ENCODE results near the gene DBP.
A peak's percentile ranks its signal among the peaks of the same experiment; 100 is the strongest.
"Not testable (repeated sequence)": the region's sequence is repeated elsewhere in the genome, so short reads cannot be mapped to it uniquely, and the experiment has no call there.

Gene DBP

DNA sequence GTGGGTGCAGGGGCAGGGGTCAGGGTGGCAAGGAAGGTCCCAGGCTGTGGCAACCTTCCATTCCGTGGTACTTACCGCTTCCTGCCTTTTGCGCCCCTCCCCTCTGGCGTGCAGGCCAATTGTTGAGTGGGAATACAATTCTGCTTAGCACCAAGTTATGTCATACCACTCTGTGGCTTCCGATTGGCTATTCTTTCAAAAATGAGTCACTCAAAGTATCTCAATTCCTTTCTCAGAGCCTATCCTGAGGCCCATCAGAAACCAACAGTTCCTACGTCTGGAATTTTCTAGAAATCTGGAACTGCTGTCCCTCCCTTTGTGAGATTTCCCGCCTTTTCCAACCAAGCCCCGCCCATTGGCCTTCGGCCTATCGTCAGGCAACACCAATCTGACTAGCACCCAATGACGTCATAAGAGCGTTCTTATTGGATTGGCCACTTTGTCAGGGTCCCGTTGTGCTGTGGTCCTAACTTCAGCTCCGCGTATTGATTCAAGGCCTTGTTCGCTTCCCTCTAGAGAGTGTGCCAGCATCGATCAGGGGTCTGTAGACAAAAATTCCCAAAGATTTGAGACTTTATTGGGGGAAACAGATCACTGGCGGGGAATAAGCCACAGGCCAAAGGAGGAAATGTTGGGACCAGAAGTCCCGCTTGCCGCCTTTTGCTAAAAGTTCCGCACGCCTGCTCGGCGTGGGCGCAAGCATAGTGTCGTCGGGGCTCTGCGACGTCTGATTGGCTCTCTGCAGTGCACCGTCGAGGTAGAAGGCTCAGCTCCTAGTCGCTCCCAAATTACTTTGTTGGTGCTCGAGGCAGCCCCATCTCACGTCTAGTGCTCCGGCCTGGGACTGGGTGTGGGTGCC is 23.9 kb upstream of the DBP start:
- no peaks in the 10 kb centered on the region for H3K36me3 ChIP-seq (replicated peaks in 1 of 2; ENCODE audit: control insufficient read depth in 2 of 2, insufficient read depth in 2 of 2, low read length in 2 of 2)
- H3K23ac ChIP-seq (ENCODE audit: low read depth, low read length, poor library complexity), result no peak overlapping the region
- no peak overlapping the region for H3K27ac ChIP-seq (replicated peaks; ENCODE audit: low read length)
- no peak overlapping the region for H3K4me3 ChIP-seq (ENCODE audit: low read length in 2 of 2)
- H2AK5ac ChIP-seq (ENCODE audit: low read depth, low read length), result peak overlapping the region; percentile 91
- no peaks in the 10 kb centered on the region for H3K9me3 ChIP-seq (replicated peaks in 1 of 2; ENCODE audit: control insufficient read depth in 2 of 2, insufficient read depth in 1 of 2, low read depth in 1 of 2, low read length in 2 of 2)
- no peak for DNase-seq (ENCODE audit: low spot score)
- no CpG with 5 or more reads among the region's 35 CpGs for WGBS, 2 donors (ENCODE audit: extremely low coverage in 2 of 2, insufficient read length in 2 of 2, insufficient replicate concordance in 1 of 2)
- peak overlapping the region; percentile 79 for H2BK15ac ChIP-seq (ENCODE audit: low read length)
- no peak overlapping the region for H3K9ac ChIP-seq (ENCODE audit: low read depth, low read length, poor library complexity)
- H3K79me1 ChIP-seq (ENCODE audit: low read depth, low read length), result no peaks in the 10 kb centered on the region
- H4K8ac ChIP-seq (ENCODE audit: low read depth, low read length), result no peak overlapping the region
- peak overlapping the region; percentile 60 for H2BK12ac ChIP-seq (ENCODE audit: low read length)
- H3K18ac ChIP-seq (ENCODE audit: low read length), result peak overlapping the region; percentile 45
- H3K4me1 ChIP-seq (ENCODE audit: control insufficient read depth in 2 of 2, insufficient read depth in 1 of 2, low read depth in 1 of 2, low read length in 2 of 2), result peaks cover 6 to 9% of the 10 kb centered on the region in 2 donors
- H3K4me2 ChIP-seq (ENCODE audit: insufficient read depth, low read length, poor library complexity, severe bottlenecking), result no peak overlapping the region
- H3K14ac ChIP-seq (ENCODE audit: low read length), result peak overlapping the region; percentile 1
- no peak overlapping the region for H2BK120ac ChIP-seq (ENCODE audit: low read depth, low read length)
- peak overlapping the region; percentile 64 for H4K91ac ChIP-seq (ENCODE audit: low read depth, low read length, poor library complexity)
- H2BK5ac ChIP-seq (ENCODE audit: low read length), result no peak overlapping the region
- no peak overlapping the region for H3K4ac ChIP-seq (ENCODE audit: low read length)
- peaks cover 0 to 3% (median 0%) of the 10 kb centered on the region in 3 experiments for H3K27me3 ChIP-seq (ENCODE audit: control insufficient read depth in 3 of 3, insufficient read depth in 3 of 3, low read depth in 1 of 3, low read length in 3 of 3)
- peak overlapping the region; percentile 75 for H2AFZ ChIP-seq (ENCODE audit: low read length)

DNA sequence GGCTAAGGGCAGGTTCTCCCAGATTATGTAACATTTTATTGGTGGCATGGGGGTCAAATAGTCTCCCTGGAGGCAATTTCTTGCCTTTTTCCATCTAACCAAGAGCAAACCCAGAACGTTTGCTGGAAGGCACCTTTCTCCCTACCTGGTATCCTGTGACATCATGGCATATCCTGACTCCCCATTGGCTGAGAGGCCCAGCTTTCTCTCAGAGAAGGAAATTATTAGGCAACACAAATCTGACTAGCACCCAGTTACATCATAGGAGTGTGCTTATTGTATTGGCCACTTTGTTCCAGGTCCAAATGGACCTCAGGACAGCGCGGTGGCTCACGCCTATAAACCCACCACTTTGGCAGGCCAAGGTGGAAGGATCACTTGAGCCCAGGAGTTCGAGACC is 22.6 kb upstream of the DBP start:
- Histone ChIP-seq H3K4me1 (ENCODE audit: control insufficient read depth in 2 of 2, insufficient read depth in 1 of 2, low read depth in 1 of 2, low read length in 2 of 2) (peaks cover 6 to 9% of the 10 kb centered on the region in 2 donors), H2BK15ac (ENCODE audit: low read length) (no peak overlapping the region), H3K27me3 (ENCODE audit: control insufficient read depth in 3 of 3, insufficient read depth in 3 of 3, low read depth in 1 of 3, low read length in 3 of 3) (no peaks in the 10 kb centered on the region), H2AFZ (ENCODE audit: low read length) (no peak overlapping the region), H3K27ac (replicated peaks; ENCODE audit: low read length) (no peak overlapping the region), H4K8ac (ENCODE audit: low read depth, low read length) (peak overlapping the region; percentile 24), H3K36me3 (replicated peaks in 1 of 2; ENCODE audit: control insufficient read depth in 2 of 2, insufficient read depth in 2 of 2, low read length in 2 of 2) (no peaks in the 10 kb centered on the region), H2BK120ac (ENCODE audit: low read depth, low read length) (no peak overlapping the region), H2AK5ac (ENCODE audit: low read depth, low read length) (no peak overlapping the region), H3K9me3 (replicated peaks in 1 of 2; ENCODE audit: control insufficient read depth in 2 of 2, insufficient read depth in 1 of 2, low read depth in 1 of 2, low read length in 2 of 2) (no peaks in the 10 kb centered on the region), H3K4me2 (ENCODE audit: insufficient read depth, low read length, poor library complexity, severe bottlenecking) (no peak overlapping the region), H3K4ac (ENCODE audit: low read length) (no peak overlapping the region), H4K91ac (ENCODE audit: low read depth, low read length, poor library complexity) (no peak overlapping the region), H3K9ac (ENCODE audit: low read depth, low read length, poor library complexity) (no peak overlapping the region), H3K4me3 (ENCODE audit: low read length in 2 of 2) (no peak overlapping the region), H3K14ac (ENCODE audit: low read length) (no peak overlapping the region), H2BK5ac (ENCODE audit: low read length) (no peak overlapping the region), H2BK12ac (ENCODE audit: low read length) (no peak overlapping the region), H3K79me1 (ENCODE audit: low read depth, low read length) (no peaks in the 10 kb centered on the region), H3K23ac (ENCODE audit: low read depth, low read length, poor library complexity) (no peak overlapping the region), H3K18ac (ENCODE audit: low read length) (no peak overlapping the region)
- WGBS, 2 donors (ENCODE audit: extremely low coverage in 2 of 2, insufficient read length in 2 of 2, insufficient replicate concordance in 1 of 2), result no CpG with 5 or more reads among the region's 5 CpGs
- DNase-seq (ENCODE audit: low spot score), result no peak

DNA sequence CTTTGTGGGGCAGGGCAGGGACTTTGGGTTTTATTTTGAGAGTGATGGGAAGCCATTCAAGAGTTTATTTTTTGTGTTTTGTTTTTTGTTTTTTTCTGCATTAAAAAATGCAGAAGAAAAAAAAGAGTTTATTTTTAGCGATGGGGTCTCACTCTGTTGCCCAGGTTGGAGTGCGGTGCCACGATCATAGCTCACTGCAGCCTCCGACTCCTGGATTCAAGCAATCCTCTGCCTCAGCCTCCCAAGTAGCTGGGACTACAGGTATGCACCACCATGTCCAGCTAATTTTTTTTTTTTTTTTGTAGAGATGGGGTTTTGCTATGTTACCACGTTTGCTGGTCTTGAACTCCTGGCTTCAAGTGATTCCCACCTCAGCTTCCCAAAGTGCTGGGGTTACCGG is 21.3 kb upstream of the DBP start:
- Histone ChIP-seq H3K14ac (ENCODE audit: low read length) (no peak overlapping the region), H2BK5ac (ENCODE audit: low read length) (no peak overlapping the region), H3K18ac (ENCODE audit: low read length) (no peak overlapping the region), H3K9ac (ENCODE audit: low read depth, low read length, poor library complexity) (no peak overlapping the region), H3K4ac (ENCODE audit: low read length) (no peak overlapping the region), H3K4me1 (ENCODE audit: control insufficient read depth in 2 of 2, insufficient read depth in 1 of 2, low read depth in 1 of 2, low read length in 2 of 2) (peaks cover 5 to 9% of the 10 kb centered on the region in 2 donors), H3K9me3 (replicated peaks in 1 of 2; ENCODE audit: control insufficient read depth in 2 of 2, insufficient read depth in 1 of 2, low read depth in 1 of 2, low read length in 2 of 2) (no peaks in the 10 kb centered on the region), H3K79me1 (ENCODE audit: low read depth, low read length) (no peaks in the 10 kb centered on the region), H2AK5ac (ENCODE audit: low read depth, low read length) (no peak overlapping the region), H2BK12ac (ENCODE audit: low read length) (no peak overlapping the region), H3K27ac (replicated peaks; ENCODE audit: low read length) (no peak overlapping the region), H2BK120ac (ENCODE audit: low read depth, low read length) (no peak overlapping the region), H2AFZ (ENCODE audit: low read length) (no peak overlapping the region), H3K4me3 (ENCODE audit: low read length in 2 of 2) (no peak overlapping the region), H4K8ac (ENCODE audit: low read depth, low read length) (no peak overlapping the region), H3K27me3 (ENCODE audit: control insufficient read depth in 3 of 3, insufficient read depth in 3 of 3, low read depth in 1 of 3, low read length in 3 of 3) (no peaks in the 10 kb centered on the region), H2BK15ac (ENCODE audit: low read length) (no peak overlapping the region), H4K91ac (ENCODE audit: low read depth, low read length, poor library complexity) (no peak overlapping the region), H3K23ac (ENCODE audit: low read depth, low read length, poor library complexity) (no peak overlapping the region), H3K36me3 (replicated peaks in 1 of 2; ENCODE audit: control insufficient read depth in 2 of 2, insufficient read depth in 2 of 2, low read length in 2 of 2) (no peaks in the 10 kb centered on the region), H3K4me2 (ENCODE audit: insufficient read depth, low read length, poor library complexity, severe bottlenecking) (no peak overlapping the region)
- DNase-seq (ENCODE audit: low spot score), result no peak
- WGBS, 2 donors (ENCODE audit: extremely low coverage in 2 of 2, insufficient read length in 2 of 2, insufficient replicate concordance in 1 of 2), result no CpG with 5 or more reads among the region's 6 CpGs

DNA sequence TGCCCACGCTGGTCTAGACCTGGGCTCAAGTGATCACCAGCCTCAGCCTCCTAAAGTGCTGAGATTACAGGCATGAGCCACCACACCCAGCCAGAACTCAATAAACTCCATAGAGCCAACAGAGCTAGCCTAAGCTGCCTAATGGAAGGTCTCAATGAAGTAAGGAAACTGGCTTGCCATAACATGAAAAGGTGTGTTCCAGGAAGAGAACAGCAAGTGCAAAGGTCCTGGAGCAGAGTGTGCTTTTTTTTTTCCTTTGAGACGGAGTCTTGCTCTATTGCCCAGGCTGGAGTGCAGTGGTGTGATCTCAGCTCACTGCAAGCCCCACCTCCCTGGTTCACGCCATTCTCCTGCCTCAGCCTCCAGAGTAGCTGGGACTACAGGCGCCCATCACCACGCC is 20.6 kb upstream of the DBP start:
- H3K27me3 ChIP-seq (ENCODE audit: control insufficient read depth in 3 of 3, insufficient read depth in 3 of 3, low read depth in 1 of 3, low read length in 3 of 3); H3K9me3 ChIP-seq (replicated peaks in 1 of 2; ENCODE audit: control insufficient read depth in 2 of 2, insufficient read depth in 1 of 2, low read depth in 1 of 2, low read length in 2 of 2); H2BK15ac ChIP-seq (ENCODE audit: low read length); H3K18ac ChIP-seq (ENCODE audit: low read length); H3K4ac ChIP-seq (ENCODE audit: low read length); H2BK120ac ChIP-seq (ENCODE audit: low read depth, low read length); H3K79me1 ChIP-seq (ENCODE audit: low read depth, low read length); H3K4me3 ChIP-seq (ENCODE audit: low read length in 2 of 2); H3K14ac ChIP-seq (ENCODE audit: low read length); H2AK5ac ChIP-seq (ENCODE audit: low read depth, low read length); DNase-seq (ENCODE audit: low spot score); H3K23ac ChIP-seq (ENCODE audit: low read depth, low read length, poor library complexity); H3K4me2 ChIP-seq (ENCODE audit: insufficient read depth, low read length, poor library complexity, severe bottlenecking); H3K4me1 ChIP-seq (ENCODE audit: control insufficient read depth in 2 of 2, insufficient read depth in 1 of 2, low read depth in 1 of 2, low read length in 2 of 2); H3K27ac ChIP-seq (replicated peaks; ENCODE audit: low read length); H2BK12ac ChIP-seq (ENCODE audit: low read length); H2BK5ac ChIP-seq (ENCODE audit: low read length); H4K91ac ChIP-seq (ENCODE audit: low read depth, low read length, poor library complexity); H3K36me3 ChIP-seq (replicated peaks in 1 of 2; ENCODE audit: control insufficient read depth in 2 of 2, insufficient read depth in 2 of 2, low read length in 2 of 2); H4K8ac ChIP-seq (ENCODE audit: low read depth, low read length); H3K9ac ChIP-seq (ENCODE audit: low read depth, low read length, poor library complexity); H2AFZ ChIP-seq (ENCODE audit: low read length): not testable (repeated sequence)
- no CpG with 5 or more reads among the region's 5 CpGs for WGBS, 2 donors (ENCODE audit: extremely low coverage in 2 of 2, insufficient read length in 2 of 2, insufficient replicate concordance in 1 of 2)

All from neuronal stem cell (in vitro differentiated cells).